ENCODE measurements around the gene TTC9B.

The TTC9B gene

DNA sequence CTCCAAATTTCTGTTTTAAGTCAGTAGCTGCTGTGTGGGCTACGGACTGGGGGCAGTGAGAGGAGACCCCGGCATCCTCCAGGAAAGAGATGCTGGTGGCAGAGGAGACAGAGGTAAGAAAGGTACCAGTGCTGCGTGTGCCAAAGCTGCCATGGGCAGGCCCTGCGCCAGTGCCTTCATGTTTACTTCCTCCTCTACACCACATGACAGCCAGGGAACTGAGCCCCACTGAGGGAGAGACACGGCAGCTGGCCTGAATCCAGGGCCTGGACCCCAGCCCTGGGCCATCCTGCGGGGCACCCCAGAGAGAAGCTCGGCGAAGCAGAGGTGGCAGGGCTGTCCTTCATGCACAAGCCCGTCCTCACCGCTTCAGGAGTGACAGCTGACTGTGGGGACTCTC lies 31.0 kb upstream of the TTC9B start:
- no peaks in the 10 kb centered on the region for H3K27me3 ChIP-seq (ENCODE audit: insufficient read depth, insufficient read length)
- peaks cover 23% of the 10 kb centered on the region for H3K36me3 ChIP-seq (ENCODE audit: insufficient read depth, insufficient read length, low read length)
- no peak for DNase-seq (ENCODE audit: low read depth, low spot score)
- H3K9ac ChIP-seq (ENCODE audit: insufficient read length, low read depth), result no peak overlapping the region
- no peak overlapping the region for H3K4me3 ChIP-seq (ENCODE audit: insufficient read length, low read depth)
- no peaks in the 10 kb centered on the region for H3K9me3 ChIP-seq (ENCODE audit: insufficient read depth, low read length)
- no peak for TF ChIP-seq ZNF274 (IDR thresholded peaks at IDR 0.05; ENCODE audit: low read depth, low read length)
- no peak for TF ChIP-seq SUZ12 (IDR thresholded peaks at IDR 0.05; ENCODE audit: extremely low read depth, insufficient read depth, insufficient read length)
- TF ChIP-seq YY1 (IDR thresholded peaks at IDR 0.05; ENCODE audit: insufficient read depth, insufficient read length), result no peak
- H3K4me1 ChIP-seq (ENCODE audit: insufficient read depth, insufficient read length), result peaks cover 5% of the 10 kb centered on the region

- Histone ChIP-seq H3K27me3 (ENCODE audit: insufficient read depth, insufficient read length) (no peaks in the 10 kb centered on the region), H3K4me3 (ENCODE audit: insufficient read length, low read depth) (no peak overlapping the region), H3K36me3 (ENCODE audit: insufficient read depth, insufficient read length, low read length) (peaks cover 20% of the 10 kb centered on the region), H3K9me3 (ENCODE audit: insufficient read depth, low read length) (no peaks in the 10 kb centered on the region), H3K4me1 (ENCODE audit: insufficient read depth, insufficient read length) (peaks cover 5% of the 10 kb centered on the region), H3K9ac (ENCODE audit: insufficient read length, low read depth) (no peak overlapping the region)
- TF ChIP-seq YY1 (IDR thresholded peaks at IDR 0.05; ENCODE audit: insufficient read depth, insufficient read length) (no peak), ZNF274 (IDR thresholded peaks at IDR 0.05; ENCODE audit: low read depth, low read length) (no peak), SUZ12 (IDR thresholded peaks at IDR 0.05; ENCODE audit: extremely low read depth, insufficient read depth, insufficient read length) (no peak)
- DNase-seq (ENCODE audit: low read depth, low spot score), result no peak
Measured at GRCh38 chr19:40247735-40248262, 29.6 kb upstream of the TTC9B start.

DNA sequence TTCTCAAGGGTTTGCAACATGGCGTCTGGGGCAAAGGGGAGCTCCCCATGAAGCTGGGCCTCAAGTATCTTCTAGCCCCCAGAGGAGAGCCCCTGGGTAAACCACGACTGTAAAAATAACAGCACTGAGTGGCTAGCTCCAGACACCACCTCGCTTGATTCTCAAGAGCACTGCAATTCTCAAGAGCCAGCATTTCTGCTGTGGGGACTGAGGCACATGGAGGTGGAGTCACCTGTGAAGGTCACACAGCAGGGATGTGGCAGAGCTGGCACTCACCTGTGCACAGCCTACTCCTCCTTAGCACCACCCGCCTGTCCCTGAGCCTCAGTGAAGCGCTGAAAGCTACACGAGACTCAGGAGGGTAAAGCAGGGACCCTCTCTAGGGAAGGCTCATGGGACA lies 29.0 kb upstream of the TTC9B start:
- peaks cover 25% of the 10 kb centered on the region for H3K36me3 ChIP-seq (ENCODE audit: insufficient read depth, insufficient read length, low read length)
- no peaks in the 10 kb centered on the region for H3K27me3 ChIP-seq (ENCODE audit: insufficient read depth, insufficient read length)

GRCh38 chr19:40246292-40247073 lies 28.3 kb upstream of the TTC9B start:
- H3K4me3 ChIP-seq (ENCODE audit: insufficient read length, low read depth), result no peak overlapping the region
- peaks cover 27% of the 10 kb centered on the region for H3K36me3 ChIP-seq (ENCODE audit: insufficient read depth, insufficient read length, low read length)
- no peak overlapping the region for H3K9ac ChIP-seq (ENCODE audit: insufficient read length, low read depth)
- H3K4me1 ChIP-seq (ENCODE audit: insufficient read depth, insufficient read length), result peaks cover 5% of the 10 kb centered on the region
- H3K27me3 ChIP-seq (ENCODE audit: insufficient read depth, insufficient read length), result no peaks in the 10 kb centered on the region
- no peak for DNase-seq (ENCODE audit: low read depth, low spot score)
- no peaks in the 10 kb centered on the region for H3K9me3 ChIP-seq (ENCODE audit: insufficient read depth, low read length)
- no peak for TF ChIP-seq SUZ12 (IDR thresholded peaks at IDR 0.05; ENCODE audit: extremely low read depth, insufficient read depth, insufficient read length)
- no peak for TF ChIP-seq ZNF274 (IDR thresholded peaks at IDR 0.05; ENCODE audit: low read depth, low read length)
- TF ChIP-seq YY1 (IDR thresholded peaks at IDR 0.05; ENCODE audit: insufficient read depth, insufficient read length), result no peak

More for the DNA sequence above, 29.0 kb upstream of the TTC9B start:
- peaks cover 5% of the 10 kb centered on the region for H3K4me1 ChIP-seq (ENCODE audit: insufficient read depth, insufficient read length)
- no peak overlapping the region for H3K9ac ChIP-seq (ENCODE audit: insufficient read length, low read depth)
- no peaks in the 10 kb centered on the region for H3K9me3 ChIP-seq (ENCODE audit: insufficient read depth, low read length)
- no peak for TF ChIP-seq ZNF274 (IDR thresholded peaks at IDR 0.05; ENCODE audit: low read depth, low read length)
- TF ChIP-seq YY1 (IDR thresholded peaks at IDR 0.05; ENCODE audit: insufficient read depth, insufficient read length), result no peak
- TF ChIP-seq SUZ12 (IDR thresholded peaks at IDR 0.05; ENCODE audit: extremely low read depth, insufficient read depth, insufficient read length), result no peak
- no peak overlapping the region for H3K4me3 ChIP-seq (ENCODE audit: insufficient read length, low read depth)
- no peak for DNase-seq (ENCODE audit: low read depth, low spot score)

DNA sequence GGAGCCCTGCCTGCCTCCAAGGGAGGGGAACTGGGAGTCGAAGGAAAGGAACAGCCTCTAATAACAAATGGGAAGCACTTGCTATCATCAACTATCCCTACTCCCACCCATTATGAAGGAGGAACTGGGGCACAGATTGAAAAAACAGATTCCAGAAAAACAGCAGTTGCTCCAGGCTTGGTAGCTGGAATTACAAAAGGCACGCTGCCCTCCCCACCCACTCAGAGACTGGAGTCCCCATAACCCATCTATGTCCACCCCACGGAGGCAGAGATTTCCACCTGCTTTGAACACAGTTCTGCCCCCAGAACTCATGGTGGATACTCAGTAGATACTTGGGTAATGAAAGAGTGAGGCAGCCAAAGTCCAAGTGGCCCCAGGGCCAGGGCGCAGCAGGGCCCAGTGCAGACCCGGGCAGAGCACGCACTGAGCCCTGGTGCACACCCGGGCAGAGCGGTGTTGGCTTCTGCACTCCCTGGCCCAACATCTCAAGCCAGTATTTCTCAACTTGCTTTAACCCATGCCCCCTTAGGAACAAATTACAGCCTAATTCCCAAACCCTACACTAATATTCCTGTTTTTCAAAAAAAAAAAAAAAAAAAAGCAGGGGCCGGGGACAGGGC lies 27.4 kb upstream of the TTC9B start:
- H3K9me3 ChIP-seq (ENCODE audit: insufficient read depth, low read length), result no peaks in the 10 kb centered on the region
- H3K4me3 ChIP-seq (ENCODE audit: insufficient read length, low read depth), result no peak overlapping the region
- peaks cover 5% of the 10 kb centered on the region for H3K4me1 ChIP-seq (ENCODE audit: insufficient read depth, insufficient read length)
- DNase-seq (ENCODE audit: low read depth, low spot score), result no peak
- no peak overlapping the region for H3K9ac ChIP-seq (ENCODE audit: insufficient read length, low read depth)
- no peak for TF ChIP-seq SUZ12 (IDR thresholded peaks at IDR 0.05; ENCODE audit: extremely low read depth, insufficient read depth, insufficient read length)
- TF ChIP-seq YY1 (IDR thresholded peaks at IDR 0.05; ENCODE audit: insufficient read depth, insufficient read length), result no peak
- TF ChIP-seq ZNF274 (IDR thresholded peaks at IDR 0.05; ENCODE audit: low read depth, low read length), result no peak
- H3K36me3 ChIP-seq (ENCODE audit: insufficient read depth, insufficient read length, low read length), result peaks cover 36% of the 10 kb centered on the region
- no peaks in the 10 kb centered on the region for H3K27me3 ChIP-seq (ENCODE audit: insufficient read depth, insufficient read length)

- Histone ChIP-seq H3K4me3 (ENCODE audit: insufficient read length, low read depth) (no peak overlapping the region), H3K36me3 (ENCODE audit: insufficient read depth, insufficient read length, low read length) (peaks cover 41% of the 10 kb centered on the region), H3K27me3 (ENCODE audit: insufficient read depth, insufficient read length) (no peaks in the 10 kb centered on the region), H3K4me1 (ENCODE audit: insufficient read depth, insufficient read length) (peaks cover 5% of the 10 kb centered on the region), H3K9ac (ENCODE audit: insufficient read length, low read depth) (no peak overlapping the region), H3K9me3 (ENCODE audit: insufficient read depth, low read length) (no peaks in the 10 kb centered on the region)
- no peak for DNase-seq (ENCODE audit: low read depth, low spot score)
- TF ChIP-seq YY1 (IDR thresholded peaks at IDR 0.05; ENCODE audit: insufficient read depth, insufficient read length) (no peak), SUZ12 (IDR thresholded peaks at IDR 0.05; ENCODE audit: extremely low read depth, insufficient read depth, insufficient read length) (no peak), ZNF274 (IDR thresholded peaks at IDR 0.05; ENCODE audit: low read depth, low read length) (no peak)
Measured at GRCh38 chr19:40244579-40245317, 26.6 kb upstream of the TTC9B start.
